Common myeloid progenitor, CD34-positive (primary cell): ENCODE data around the gene DCAF8.

Experiments used
- CTCF ChIA-PET: fragments of 350-600 bp; sonication (Branson Sonifier 250); formaldehyde crosslinking; loops from one replicate; lab custom pipeline; 2021; ENCODE audit warnings: antibody characterized with exemption; lab: Charles Lee
- POLR2A ChIA-PET: fragments of 350-600 bp; sonication (Branson Sonifier 250); formaldehyde crosslinking; loops from one replicate; lab custom pipeline; 2021; ENCODE audit warnings: antibody characterized with exemption; lab: Charles Lee
- DNase-seq, 3 donors: peaks; one replicate each; pipeline versions ENCODE4 v3.0.0 to v3.0.0-alpha.2; 2013
- H3K27ac ChIP-seq, 2 experiments: 1 replicate in 1 of 2; 2 replicates in 1 of 2; pipeline ENCODE4 v1.7.0; 2013; ENCODE audit warnings: inconsistent platforms in 2 of 2, low read length in 2 of 2, mild to moderate bottlenecking in 2 of 2, low read depth in 1 of 2, moderate library complexity in 1 of 2; ENCODE audit not compliant: severe bottlenecking in 2 of 2, insufficient read depth in 1 of 2, poor library complexity in 1 of 2
- H3K27me3 ChIP-seq, 5 experiments: replicated peaks in 2 of 5; 1 replicate in 3 of 5; 2 replicates in 2 of 5; pipeline versions ENCODE4 v1.6.1 to v1.7.0; 2013; ENCODE audit warnings: low read length in 4 of 5, mild to moderate bottlenecking in 2 of 5, moderate library complexity in 2 of 5, inconsistent platforms in 1 of 5; ENCODE audit not compliant: insufficient read depth in 5 of 5, control insufficient read depth in 4 of 5
- H3K36me3 ChIP-seq, 4 experiments: 1 replicate in 2 of 4; 2 replicates in 2 of 4; pipeline versions ENCODE4 v1.6.1 to v1.7.0; 2013; ENCODE audit warnings: low read length in 3 of 4, control low read depth in 1 of 4, mild to moderate bottlenecking in 1 of 4; ENCODE audit not compliant: control insufficient read depth in 4 of 4, insufficient read depth in 4 of 4
- H3K4me1 ChIP-seq, 4 experiments: 1 replicate in 3 of 4; 2 replicates in 1 of 4; pipeline versions ENCODE4 v1.6.1 to v1.7.1; 2013; ENCODE audit warnings: low read length in 3 of 4, mild to moderate bottlenecking in 3 of 4, control low read depth in 1 of 4, inconsistent platforms in 1 of 4, moderate library complexity in 1 of 4; ENCODE audit not compliant: control insufficient read depth in 4 of 4, insufficient read depth in 4 of 4; ENCODE audit errors: control extremely low read depth in 1 of 4
- H3K4me3 ChIP-seq, 7 experiments: 1 replicate in 4 of 7; 2 replicates in 3 of 7; pipeline versions ENCODE4 v1.5.1 to v1.7.0; 2013; ENCODE audit warnings: mild to moderate bottlenecking in 7 of 7, low read length in 6 of 7, moderate library complexity in 6 of 7, inconsistent platforms in 2 of 7, low read depth in 2 of 7, control low read depth in 1 of 7; ENCODE audit not compliant: insufficient read depth in 4 of 7, control insufficient read depth in 1 of 7; ENCODE audit errors: extremely low read depth in 1 of 7
- H3K9me3 ChIP-seq, 5 experiments: 1 replicate in 4 of 5; 2 replicates in 1 of 5; pipeline versions ENCODE4 v1.6.1 to v1.7.1; 2013; ENCODE audit warnings: low read length in 4 of 5, mild to moderate bottlenecking in 2 of 5, inconsistent platforms in 1 of 5, low read depth in 1 of 5, moderate library complexity in 1 of 5; ENCODE audit not compliant: control insufficient read depth in 4 of 5, insufficient read depth in 2 of 5; ENCODE audit errors: control extremely low read depth in 1 of 5
- WGBS: methylation state at CpG from one replicate; pipeline ENCODE4 v1.1.5; 2013; ENCODE audit not compliant: insufficient coverage; 5-methylcytosine and 5-hydroxymethylcytosine counted together

The DCAF8 gene

DNA sequence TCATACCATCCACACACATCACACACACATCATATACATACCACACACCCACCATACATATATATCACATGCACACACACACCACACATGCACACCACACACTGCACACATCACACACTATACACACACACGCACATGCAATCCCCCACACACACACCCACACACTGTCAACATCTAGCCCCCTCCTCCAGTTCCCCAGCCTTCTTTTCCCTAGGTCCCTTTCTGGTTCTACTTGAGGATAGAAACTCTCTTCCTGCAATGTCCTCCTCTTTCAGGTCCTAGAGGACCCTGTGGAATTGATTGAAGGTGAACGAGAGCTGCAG lies 67.7 kb downstream of the DCAF8 start:
- no peak for DNase-seq
- WGBS = no CpG with 5 or more reads among the region's 2 CpGs
- ChIA-PET POLR2A (no interaction called here), CTCF (interaction anchor here (0.8 to 2.3 kb wide), 4 partner anchors 25 to 101 kb away, joined by 3 to 16 read pairs (median 7); no protein-coding TSS in a partner anchor)
- H3K27ac ChIP-seq = no peak overlapping the region
- peaks cover 0 to 2% (median 0%) of the 10 kb centered on the region in 5 experiments for H3K27me3 ChIP-seq
- no peak overlapping the region for H3K4me3 ChIP-seq
- H3K36me3 ChIP-seq = no peaks in the 10 kb centered on the region
- no peaks in the 10 kb centered on the region for H3K9me3 ChIP-seq
- peaks cover 0 to 3% (median 0%) of the 10 kb centered on the region in 4 experiments for H3K4me1 ChIP-seq

DNA sequence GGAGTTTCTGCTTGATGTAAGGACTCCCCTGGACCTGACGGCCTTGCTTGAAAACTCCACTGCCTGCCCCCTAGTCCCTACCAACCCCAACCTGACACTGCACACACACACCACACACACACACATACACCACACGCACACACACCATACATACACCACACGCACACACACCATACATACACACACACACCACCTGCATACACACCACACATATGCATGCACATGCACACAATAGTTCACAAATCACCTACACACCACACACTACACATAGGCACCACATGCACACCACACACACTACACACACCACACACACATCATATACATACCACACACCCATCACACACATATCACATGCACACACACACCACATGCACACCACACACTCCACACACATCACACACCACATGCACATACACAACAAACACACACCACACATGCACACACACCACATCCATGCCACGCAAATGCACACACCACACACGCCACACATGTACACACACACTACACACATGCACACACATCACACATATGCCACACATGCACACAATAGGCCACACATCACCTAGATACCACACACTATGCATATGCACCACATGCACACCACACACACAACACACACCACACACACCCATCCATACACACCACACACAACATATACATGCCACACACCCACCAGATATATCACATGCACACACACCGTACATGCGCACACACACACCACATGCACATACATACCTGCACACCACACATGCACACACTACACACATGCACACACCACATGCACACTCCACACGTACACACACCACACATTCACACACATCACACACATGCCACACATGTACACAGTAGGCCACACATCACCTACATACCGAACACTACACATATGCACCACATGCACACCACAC lies 68.3 kb downstream of the DCAF8 start:
- DNase-seq = no peak
- Histone ChIP-seq H3K9me3 (no peaks in the 10 kb centered on the region), H3K36me3 (no peaks in the 10 kb centered on the region), H3K27ac (no peak overlapping the region), H3K4me3 (no peak overlapping the region), H3K27me3 (peaks cover 0 to 2% (median 0%) of the 10 kb centered on the region in 5 experiments), H3K4me1 (peaks cover 0 to 3% (median 0%) of the 10 kb centered on the region in 4 experiments)
- CTCF ChIA-PET = interaction anchor here (0.6 to 8.3 kb wide), 22 partner anchors 10 to 405 kb away, joined by 3 to 95 read pairs (median 5); partner anchors contain the start of gene PEA15
- POLR2A ChIA-PET = interaction anchor here (0.7 kb wide), 1 partner anchor 7 kb away, joined by 3 read pairs; no protein-coding TSS in a partner anchor
- WGBS = 78% methylated on average over 9 of the region's 9 CpGs

DNA sequence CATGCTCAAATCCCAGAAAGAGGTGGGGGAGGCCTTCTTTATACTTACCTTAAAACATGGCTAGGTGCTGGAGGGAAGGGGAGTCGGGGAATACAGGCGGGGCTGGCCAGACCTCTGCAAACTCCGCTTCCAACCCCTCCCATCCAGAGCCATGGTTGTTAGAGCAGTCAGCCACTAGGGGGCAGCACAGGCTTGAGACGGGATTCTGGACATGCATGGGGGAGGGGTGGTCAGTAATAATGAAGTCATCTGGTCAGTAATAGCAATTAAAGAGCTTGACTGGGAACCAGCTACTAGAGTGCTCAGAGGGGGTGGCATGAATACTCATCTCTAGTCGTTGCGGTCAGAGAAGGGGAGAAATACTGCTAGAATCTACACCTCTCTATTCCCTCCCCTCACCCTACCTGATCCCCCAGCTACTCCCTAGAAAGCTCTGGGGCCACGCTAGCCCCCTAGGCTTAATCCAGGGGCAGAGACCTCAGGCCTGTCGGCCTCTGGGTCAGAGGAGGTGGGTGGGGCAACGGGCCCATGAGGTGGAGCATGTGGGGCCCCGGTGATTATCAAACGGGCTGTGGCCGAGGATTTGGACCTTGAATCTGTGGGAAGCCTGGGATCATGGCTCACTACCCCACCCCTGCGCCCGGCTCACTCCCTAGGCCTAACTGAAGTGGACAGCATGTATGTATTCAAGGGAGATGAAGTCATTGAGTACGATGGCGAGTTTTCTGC lies 69.1 kb downstream of the DCAF8 start:
- H3K4me3 ChIP-seq = no peak overlapping the region
- peaks cover 0 to 2% (median 0%) of the 10 kb centered on the region in 5 experiments for H3K27me3 ChIP-seq
- no peaks in the 10 kb centered on the region for H3K9me3 ChIP-seq
- WGBS = 46% methylated on average over 11 of the region's 16 CpGs
- H3K4me1 ChIP-seq = peaks cover 0 to 3% (median 0%) of the 10 kb centered on the region in 4 experiments
- ChIA-PET POLR2A (interaction anchor here (0.7 kb wide), 1 partner anchor 8 kb away, joined by 3 read pairs; no protein-coding TSS in a partner anchor), CTCF (interaction anchor here (0.6 to 8.3 kb wide), 21 partner anchors 11 to 405 kb away, joined by 3 to 95 read pairs (median 5); partner anchors contain the start of gene PEA15)
- no peaks in the 10 kb centered on the region for H3K36me3 ChIP-seq
- peak; percentile 67 to 80 (median 68) for DNase-seq
- H3K27ac ChIP-seq = no peak overlapping the region

DNA sequence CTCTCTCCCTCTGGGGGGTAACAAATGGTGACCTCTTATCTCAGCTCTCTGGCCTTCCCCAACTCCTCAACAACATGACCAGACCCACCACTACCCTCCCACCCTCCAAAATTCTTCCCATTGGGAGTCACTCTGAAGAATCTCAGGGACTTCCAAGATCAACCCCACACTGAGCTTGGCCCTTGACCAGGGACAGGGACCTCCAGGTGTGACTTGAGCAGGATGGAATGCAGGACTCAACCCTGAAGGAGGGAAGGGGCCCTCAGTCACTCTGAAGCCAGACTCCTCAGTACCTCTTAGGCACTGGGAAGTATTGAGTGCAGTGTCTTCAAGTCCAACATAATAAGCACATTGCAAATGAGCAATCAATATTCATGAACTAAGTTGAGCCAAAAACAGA lies 70.1 kb downstream of the DCAF8 start:
- H3K36me3 ChIP-seq = no peaks in the 10 kb centered on the region
- CTCF ChIA-PET = interaction anchor here (0.6 to 8.3 kb wide), 19 partner anchors 9 to 185 kb away, joined by 3 to 95 read pairs (median 5); partner anchors contain the start of gene PEA15
- peaks cover 0 to 3% (median 0%) of the 10 kb centered on the region in 4 experiments for H3K4me1 ChIP-seq
- no peak overlapping the region for H3K4me3 ChIP-seq
- no peak overlapping the region for H3K27ac ChIP-seq
- POLR2A ChIA-PET = no interaction called here
- no peaks in the 10 kb centered on the region for H3K9me3 ChIP-seq
- peaks cover 0 to 2% (median 0%) of the 10 kb centered on the region in 5 experiments for H3K27me3 ChIP-seq
- DNase-seq = no peak

GRCh38 chr1:160191756-160192155 lies 70.6 kb downstream of the DCAF8 start:
- Histone ChIP-seq H3K27ac (no peak overlapping the region), H3K4me3 (no peak overlapping the region), H3K9me3 (no peaks in the 10 kb centered on the region), H3K27me3 (peaks cover 0 to 2% (median 0%) of the 10 kb centered on the region in 5 experiments), H3K4me1 (peaks cover 0 to 3% (median 0%) of the 10 kb centered on the region in 4 experiments), H3K36me3 (no peaks in the 10 kb centered on the region)
- DNase-seq = no peak
- ChIA-PET CTCF (interaction anchor here (1.1 to 8.3 kb wide), 17 partner anchors 9 to 185 kb away, joined by 3 to 95 read pairs (median 6); partner anchors contain the start of gene PEA15), POLR2A (no interaction called here)
- 100% methylated on average over 3 of the region's 3 CpGs for WGBS

DNA sequence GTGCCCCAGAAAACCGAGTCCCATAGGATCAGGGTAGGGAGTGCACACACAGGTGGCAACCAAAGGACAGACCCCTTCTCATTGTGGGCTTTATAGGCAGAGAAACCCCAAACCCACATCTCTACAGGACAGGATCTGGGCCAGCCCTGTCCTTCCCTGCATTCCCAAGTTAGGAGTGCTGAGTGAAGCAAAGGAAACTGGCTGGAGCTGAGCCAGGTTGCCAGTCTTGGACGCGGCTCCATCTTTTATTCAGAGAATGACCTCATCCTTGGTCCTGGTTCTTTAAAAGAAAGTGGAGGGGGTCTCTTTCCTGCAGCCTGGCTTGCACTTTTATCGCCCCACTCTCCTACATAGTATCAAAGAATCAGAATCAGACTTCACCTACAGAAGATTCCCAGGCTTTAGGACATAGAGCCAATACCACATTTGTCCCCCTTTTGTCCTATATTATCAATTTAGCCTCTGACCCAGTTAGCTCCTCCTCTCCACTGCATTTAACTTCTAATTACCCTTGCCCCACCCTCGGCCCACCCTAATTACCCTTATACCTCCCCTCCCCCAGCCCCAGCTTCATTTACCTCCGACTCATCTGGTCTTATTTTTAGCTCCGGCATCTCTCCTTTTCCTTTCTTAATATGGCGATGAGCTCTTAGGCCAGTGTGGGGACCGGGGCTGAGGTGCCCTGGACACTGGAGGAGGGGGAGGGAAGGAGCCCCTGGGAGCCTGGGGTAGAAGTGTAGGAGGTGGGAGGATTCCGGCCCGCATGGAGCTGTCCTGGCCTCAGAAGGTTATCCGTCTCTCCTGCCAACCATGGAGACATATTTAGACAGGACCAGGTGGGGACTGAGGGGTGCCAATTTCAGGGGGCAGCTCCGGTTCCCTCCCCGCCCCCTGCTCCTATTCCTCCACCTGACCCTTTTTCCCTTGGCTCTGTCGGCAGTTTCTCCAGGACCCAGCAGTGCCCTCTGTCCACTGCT lies 72.4 kb downstream of the DCAF8 start, which contains the start of gene CASQ1:
Gene CASQ1, plus strand, starts transcription at position 927 of the 977 bp plus-strand sequence. CDS start 177 bp downstream, outside the sequence.
- Histone ChIP-seq H3K36me3 (no peaks in the 10 kb centered on the region), H3K27ac (no peak within 1 kb of the TSS), H3K4me3 (no peak within 1 kb of the TSS), H3K4me1 (peaks cover 0 to 3% (median 0%) of the 10 kb centered on the region in 4 experiments), H3K9me3 (no peaks in the 10 kb centered on the region), H3K27me3 (peaks cover 0 to 2% (median 0%) of the 10 kb centered on the region in 5 experiments)
- no peak for DNase-seq
- 97% methylated on average over 11 of the region's 15 CpGs for WGBS
- CTCF ChIA-PET = interaction anchor here (1.0 to 8.3 kb wide), 10 partner anchors 14 to 103 kb away, joined by 3 to 95 read pairs (median 18); partner anchors contain the start of gene PEA15
- POLR2A ChIA-PET = interaction anchor here (0.6 kb wide), 1 partner anchor 122 kb away, joined by 3 read pairs; no protein-coding TSS in a partner anchor
